ENCODE measurements around the gene CEACAM20. TPM values are rescaled to one million over a fixed set of nuclear protein-coding genes. Genes with fewer than 3 reads are reported as not detected.
"Not testable (repeated sequence)": the region's sequence is repeated elsewhere in the genome, so short reads cannot be mapped to it uniquely, and the experiment has no call there.

The CEACAM20 gene
- total RNA-seq, 2 donors from 2014 or later = 0.15 to 0.42 TPM

- ATAC-seq (peak; percentile 55), DNase-seq (peak in 1 of 2 donors; percentile 18)
- intact Hi-C loops (cut with DNase I, micrococcal nuclease) = no loop called here
Observed at GRCh38 chr19:44552324-44552723, 22.8 kb upstream of the CEACAM20 start.

GRCh38 chr19:44551850-44552249 is 22.4 kb upstream of the CEACAM20 start:
- DNase-seq (no peak), ATAC-seq (no peak)
- intact Hi-C loops (cut with DNase I, micrococcal nuclease) = no loop called here

DNA sequence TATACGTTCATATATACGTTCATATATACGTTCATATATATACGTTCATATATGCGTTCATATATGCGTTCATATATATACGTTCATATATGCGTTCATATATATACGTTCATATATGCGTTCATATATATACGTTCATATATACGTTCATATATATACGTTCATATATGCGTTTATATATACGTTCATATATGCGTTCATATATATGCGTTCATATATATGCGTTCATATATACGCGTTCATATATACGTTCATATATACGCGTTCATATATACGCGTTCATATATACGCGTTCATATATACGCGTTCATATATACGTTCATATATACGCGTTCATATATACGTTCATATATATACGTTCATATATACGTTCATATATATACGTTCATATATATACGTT is 21.5 kb upstream of the CEACAM20 start:
- ATAC-seq; DNase-seq; intact Hi-C loops (cut with DNase I, micrococcal nuclease): not testable (repeated sequence)

- intact Hi-C loops (cut with DNase I, micrococcal nuclease) = no loop called here
- DNase-seq = no peak
- ATAC-seq = no peak
Observed at GRCh38 chr19:44549507-44549906, 20.0 kb upstream of the CEACAM20 start.

DNA sequence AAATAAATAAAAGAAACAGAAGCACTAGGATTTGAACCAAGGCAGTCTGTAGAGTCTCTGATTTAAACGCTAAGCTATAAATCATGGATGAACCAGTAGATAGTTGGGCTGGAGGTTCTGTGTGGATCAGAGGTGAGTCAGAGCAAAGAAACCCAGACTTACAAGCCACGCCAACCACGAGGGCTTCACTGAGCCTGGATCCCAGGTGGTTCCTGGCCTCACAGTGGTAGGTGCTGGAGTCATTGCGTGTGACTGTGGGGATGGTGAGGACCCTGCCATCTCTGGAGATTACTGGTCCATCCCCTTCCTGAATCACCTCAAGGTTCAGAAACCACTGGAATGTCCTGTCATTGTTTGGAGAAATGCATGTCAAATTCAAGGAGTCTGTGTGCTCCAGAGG is 19.3 kb upstream of the CEACAM20 start:
- DNase-seq (no peak), ATAC-seq (no peak)
- intact Hi-C loops (cut with DNase I, micrococcal nuclease) = no loop called here

GRCh38 chr19:44544031-44544430 is 14.6 kb upstream of the CEACAM20 start:
- DNase-seq = no peak
- intact Hi-C loops (cut with DNase I, micrococcal nuclease) = no loop called here
- ATAC-seq = no peak

DNA sequence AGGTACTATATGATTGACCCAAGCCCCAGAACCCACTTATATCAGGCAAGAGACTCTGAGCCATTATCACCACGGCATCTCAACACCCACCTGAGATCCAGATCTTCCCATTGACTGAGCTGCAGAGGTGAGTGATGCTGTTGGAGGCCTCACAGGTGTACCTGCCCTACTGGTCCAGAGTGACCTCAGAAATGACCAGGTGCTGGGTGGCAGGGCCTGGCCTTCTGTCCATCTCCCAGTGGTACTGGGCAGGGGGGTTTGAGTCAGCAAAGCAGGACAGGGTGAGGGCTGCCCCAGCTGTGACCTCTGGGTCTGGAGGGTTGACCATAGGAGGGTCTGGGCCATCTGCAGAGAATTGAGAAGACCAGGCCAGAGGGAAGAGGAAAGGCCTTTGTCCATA is 13.2 kb upstream of the CEACAM20 start:
- ATAC-seq (no peak), DNase-seq (no peak)

DNA sequence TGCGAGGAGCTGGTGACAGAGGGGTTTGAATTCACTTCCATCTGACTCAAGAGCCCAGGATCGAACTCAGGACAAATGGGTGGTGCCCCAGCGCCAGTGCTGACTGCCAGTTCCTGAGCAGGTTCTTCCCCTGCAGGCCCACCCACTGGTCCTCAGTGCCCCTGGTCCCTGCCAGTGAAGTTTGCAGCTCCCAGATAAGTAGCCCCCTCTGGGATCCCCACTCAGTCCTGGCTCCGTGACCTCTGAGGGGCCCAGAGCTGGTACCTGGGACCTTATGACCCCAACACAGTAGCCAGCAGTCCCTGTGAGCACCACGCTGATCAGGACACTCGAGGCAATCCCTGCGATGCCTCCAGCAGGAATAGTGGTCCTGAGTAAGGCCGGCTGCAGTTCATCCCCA is 11.3 kb upstream of the CEACAM20 start:
- intact Hi-C loops (cut with DNase I, micrococcal nuclease) = no loop called here

More for the DNA sequence above, 13.2 kb upstream of the CEACAM20 start:
- intact Hi-C loops (cut with DNase I, micrococcal nuclease) = no loop called here

DNA sequence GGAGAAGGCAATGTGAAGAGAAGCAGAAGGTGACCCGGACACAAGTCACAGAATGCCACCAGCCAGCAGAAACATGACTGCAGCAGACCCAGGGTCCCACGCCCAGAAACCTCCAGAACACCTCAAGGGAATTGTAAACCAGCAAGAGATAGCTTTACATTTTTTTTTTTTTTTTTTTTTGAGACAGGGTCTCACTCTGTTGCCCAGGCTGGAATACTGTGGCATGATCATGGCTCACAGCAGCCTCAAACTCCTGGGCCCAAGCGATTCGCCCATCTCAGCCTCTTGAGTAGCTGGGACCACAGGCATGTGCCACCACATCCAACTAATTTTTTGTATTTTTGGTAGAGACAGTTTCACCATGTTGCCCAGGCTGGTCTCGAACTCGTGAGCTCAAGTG is 10.5 kb upstream of the CEACAM20 start:
- DNase-seq (no peak), ATAC-seq (no peak)
- intact Hi-C loops (cut with DNase I, micrococcal nuclease) = no loop called here

More for the DNA sequence above, 11.3 kb upstream of the CEACAM20 start:
- no peak for DNase-seq
- no peak for ATAC-seq

DNA sequence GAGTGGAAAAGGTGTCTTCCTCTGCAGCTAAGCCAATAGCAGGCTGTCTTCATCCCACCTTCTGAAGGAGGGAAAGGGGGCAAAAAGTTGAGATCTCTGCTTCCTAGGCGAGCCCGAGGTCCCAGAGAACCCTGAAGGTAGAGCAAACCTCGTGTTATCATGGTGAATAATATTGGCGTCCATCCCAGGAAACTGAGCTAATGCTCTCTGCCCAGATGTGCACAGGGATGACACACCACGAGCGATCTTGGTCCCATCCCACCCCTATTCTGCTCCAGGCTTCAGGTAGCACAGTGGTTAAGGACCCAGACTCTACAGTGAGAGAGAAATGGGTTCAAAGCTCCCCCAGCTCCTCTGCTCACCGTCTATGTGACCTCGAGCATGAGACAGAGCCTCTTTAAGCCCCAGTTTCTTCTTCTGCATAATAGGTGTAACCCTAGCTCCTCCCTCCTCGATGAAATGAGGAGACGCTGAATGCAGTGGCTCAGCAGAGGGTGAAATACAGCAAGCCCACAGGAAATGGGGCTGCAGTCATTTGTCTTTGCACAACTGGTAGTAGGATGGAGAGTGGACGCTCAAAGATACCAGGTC is 9.9 kb upstream of the CEACAM20 start:
- intact Hi-C loops (cut with DNase I, micrococcal nuclease) = no loop called here
- DNase-seq = no peak
- ATAC-seq = no peak

DNA sequence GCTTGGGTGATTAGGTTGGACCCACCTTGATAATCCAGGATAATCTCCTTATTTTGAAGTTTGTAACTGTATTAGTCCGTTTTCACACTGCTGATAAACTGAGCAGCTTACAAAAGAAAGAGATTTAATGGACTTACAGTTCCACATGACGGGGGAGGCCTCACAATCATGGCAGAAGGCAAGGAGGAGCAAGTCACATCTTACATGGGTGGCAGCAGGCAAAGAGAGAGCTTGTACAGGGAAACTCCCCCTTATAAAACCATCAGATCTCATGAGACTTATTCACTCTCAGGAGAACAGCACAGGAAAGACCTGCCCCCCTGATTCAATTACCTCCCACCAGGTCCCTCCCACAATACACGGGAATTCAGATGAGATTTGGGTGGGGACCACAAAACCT is 5.9 kb upstream of the CEACAM20 start:
- DNase-seq; ATAC-seq; intact Hi-C loops (cut with DNase I, micrococcal nuclease): not testable (repeated sequence)

DNA sequence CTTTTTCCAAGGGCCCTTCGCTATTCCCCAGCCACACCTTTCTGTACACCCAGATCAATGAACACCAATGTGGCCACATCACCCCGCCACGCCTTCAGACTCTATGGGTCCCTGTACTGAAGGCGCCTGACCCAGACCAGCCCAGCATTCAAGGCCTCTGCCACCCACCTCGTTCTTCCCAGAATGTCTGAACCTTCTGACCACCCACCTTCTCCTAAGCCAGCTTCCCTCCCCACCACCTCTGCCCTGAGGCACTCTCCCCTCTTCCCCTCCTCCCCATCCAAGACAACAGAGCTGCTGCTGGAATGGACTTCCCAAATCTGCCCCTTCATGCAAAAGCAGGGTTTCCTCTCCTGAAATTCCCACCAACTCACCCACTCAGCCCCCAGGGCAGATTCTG is 3.3 kb upstream of the CEACAM20 start:
- intact Hi-C loops (cut with DNase I, micrococcal nuclease) = no loop called here
- DNase-seq (no peak), ATAC-seq (no peak)

- intact Hi-C loops (cut with DNase I, micrococcal nuclease) = no loop called here
- DNase-seq = no peak
Observed at GRCh38 chr19:44530777-44531176, 1.3 kb upstream of the CEACAM20 start.

DNA sequence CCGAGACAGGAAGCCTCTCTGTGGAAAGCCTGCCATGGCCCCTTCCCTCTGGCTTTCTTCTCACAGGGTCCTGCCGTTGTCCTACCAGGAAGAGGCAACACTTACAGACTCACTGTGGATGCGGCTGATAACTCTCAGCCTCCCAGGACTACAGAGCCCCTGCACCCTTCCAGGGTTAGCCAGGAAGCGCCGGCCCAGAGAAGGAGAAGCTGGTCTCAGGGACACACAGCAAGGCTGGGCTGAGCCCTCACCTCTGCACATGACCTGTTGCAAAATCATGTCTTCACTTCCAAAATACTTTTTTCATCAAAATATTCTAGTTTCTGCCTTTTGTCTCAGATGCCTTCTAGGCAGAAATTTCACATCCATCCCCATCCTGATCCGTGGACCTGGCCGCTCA is 1.9 kb downstream of the CEACAM20 start:
- intact Hi-C loops (cut with DNase I, micrococcal nuclease) = no loop called here
- no peak for ATAC-seq
- DNase-seq = no peak

More at GRCh38 chr19:44530777-44531176, 1.3 kb upstream of the CEACAM20 start:
- ATAC-seq = no peak

GRCh38 chr19:44525721-44526430 is 3.6 kb downstream of the CEACAM20 start:
- ATAC-seq = no peak
- intact Hi-C loops (cut with DNase I, micrococcal nuclease) = no loop called here

DNA sequence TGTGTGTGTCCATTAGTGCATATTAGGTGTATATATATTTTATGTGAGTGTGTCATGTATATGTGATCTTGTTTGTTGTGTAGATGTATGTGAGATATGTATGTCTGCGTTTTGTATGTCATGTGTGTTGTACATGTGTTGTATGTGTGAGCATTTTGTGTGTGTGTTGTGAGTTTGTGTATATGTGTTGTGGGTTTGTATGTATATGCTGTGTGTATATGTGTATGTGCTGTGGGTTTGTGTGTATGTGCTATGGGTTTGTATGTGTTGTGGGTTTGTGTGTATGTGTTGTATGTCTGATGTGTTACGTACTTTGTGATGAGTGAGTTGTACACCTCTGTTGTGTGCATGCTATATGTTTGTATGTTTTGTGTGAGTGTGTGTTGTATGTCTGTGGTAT is 8.1 kb downstream of the CEACAM20 start:
- ATAC-seq = no peak
- intact Hi-C loops (cut with DNase I, micrococcal nuclease) = no loop called here
- DNase-seq = no peak

More at GRCh38 chr19:44525721-44526430, 3.6 kb downstream of the CEACAM20 start:
- no peak for DNase-seq

DNA sequence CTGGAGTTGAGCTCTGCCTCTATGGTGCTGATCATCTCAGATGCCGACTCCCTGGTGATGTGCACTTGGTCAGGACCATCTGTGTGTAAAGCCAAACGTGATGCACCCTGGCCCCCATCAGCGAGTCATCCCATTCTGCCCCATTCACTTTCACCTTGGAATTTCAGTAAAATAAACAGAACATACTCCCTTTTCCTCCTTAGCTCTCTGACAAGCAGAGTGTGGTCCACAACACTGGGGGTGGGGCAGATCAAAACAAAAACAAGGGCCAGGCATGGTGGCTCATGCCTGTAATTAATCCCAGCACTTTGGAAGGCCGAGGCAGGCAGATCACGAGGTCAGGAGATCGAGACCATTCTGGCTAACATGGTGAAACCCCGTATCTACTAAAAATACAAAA is 12.3 kb downstream of the CEACAM20 start:
- intact Hi-C loops (cut with DNase I, micrococcal nuclease) = no loop called here
- ATAC-seq = no peak
- DNase-seq = no peak

- ATAC-seq (no peak), DNase-seq (no peak)
- intact Hi-C loops (cut with DNase I, micrococcal nuclease) = no loop called here
Observed at GRCh38 chr19:44515907-44516306, 13.6 kb downstream of the CEACAM20 start.

DNA sequence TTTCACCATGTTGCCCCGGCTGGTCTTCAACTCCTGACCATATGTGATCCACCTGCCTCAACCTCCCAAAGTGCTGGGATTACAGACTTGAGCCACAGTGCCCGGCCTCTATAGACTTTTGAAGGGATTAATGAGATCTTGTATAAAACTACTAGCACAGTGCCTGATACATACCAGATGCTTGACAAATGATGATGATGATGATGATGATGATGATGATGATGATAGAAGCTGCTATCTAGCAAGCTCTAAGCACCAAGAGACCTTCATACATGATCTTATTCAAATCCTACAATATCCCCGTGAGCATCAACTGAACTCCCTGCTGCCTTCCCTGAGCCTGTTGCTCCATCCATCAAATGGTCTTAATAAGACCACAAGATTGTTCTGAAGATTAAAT is 14.4 kb downstream of the CEACAM20 start:
- DNase-seq = no peak
- intact Hi-C loops (cut with DNase I, micrococcal nuclease) = no loop called here
- no peak for ATAC-seq
